Loucy (cell line): ENCODE measurements around the gene APOM.

Experiments used
- EZH2phosphoT487 ChIP-seq: fragments of 200-600 bp; IDR thresholded peaks from 2 replicates; pipeline ENCODE4 v1.6.1; 2018; ENCODE audit warnings: antibody characterized with exemption, mild to moderate bottlenecking, moderate library complexity, borderline replicate concordance
- TF ChIP-seq, protein P1 (sequence below): fragments of 200-600 bp; sonication (generic); conservative IDR thresholded peaks from 2 replicates; pipeline ENCODE4 v1.5.1; 2014; ENCODE audit warnings: mild to moderate bottlenecking, antibody characterized with exemption, low read length

DNA sequence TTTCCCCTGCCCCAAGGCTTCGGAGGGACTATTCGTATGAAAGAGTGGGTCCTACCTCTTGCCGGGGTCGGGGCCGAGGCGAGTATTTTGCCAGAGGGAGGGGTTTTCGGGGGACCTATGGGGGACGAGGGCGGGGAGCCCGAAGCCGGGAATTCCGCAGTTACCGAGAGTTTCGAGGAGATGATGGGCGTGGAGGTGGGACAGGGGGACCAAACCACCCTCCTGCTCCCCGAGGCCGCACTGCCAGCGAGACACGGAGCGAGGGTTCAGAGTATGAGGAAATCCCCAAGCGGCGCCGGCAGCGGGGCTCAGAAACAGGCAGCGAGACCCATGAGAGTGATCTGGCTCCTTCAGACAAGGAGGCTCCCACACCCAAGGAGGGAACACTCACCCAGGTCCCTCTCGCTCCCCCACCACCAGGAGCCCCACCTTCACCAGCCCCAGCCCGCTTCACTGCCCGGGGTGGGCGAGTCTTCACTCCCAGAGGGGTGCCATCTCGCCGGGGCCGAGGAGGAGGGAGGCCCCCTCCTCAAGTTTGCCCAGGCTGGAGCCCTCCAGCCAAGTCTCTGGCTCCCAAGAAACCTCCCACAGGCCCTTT, 23.9 kb upstream of the APOM start:
- TF ChIP-seq, protein P1, sequence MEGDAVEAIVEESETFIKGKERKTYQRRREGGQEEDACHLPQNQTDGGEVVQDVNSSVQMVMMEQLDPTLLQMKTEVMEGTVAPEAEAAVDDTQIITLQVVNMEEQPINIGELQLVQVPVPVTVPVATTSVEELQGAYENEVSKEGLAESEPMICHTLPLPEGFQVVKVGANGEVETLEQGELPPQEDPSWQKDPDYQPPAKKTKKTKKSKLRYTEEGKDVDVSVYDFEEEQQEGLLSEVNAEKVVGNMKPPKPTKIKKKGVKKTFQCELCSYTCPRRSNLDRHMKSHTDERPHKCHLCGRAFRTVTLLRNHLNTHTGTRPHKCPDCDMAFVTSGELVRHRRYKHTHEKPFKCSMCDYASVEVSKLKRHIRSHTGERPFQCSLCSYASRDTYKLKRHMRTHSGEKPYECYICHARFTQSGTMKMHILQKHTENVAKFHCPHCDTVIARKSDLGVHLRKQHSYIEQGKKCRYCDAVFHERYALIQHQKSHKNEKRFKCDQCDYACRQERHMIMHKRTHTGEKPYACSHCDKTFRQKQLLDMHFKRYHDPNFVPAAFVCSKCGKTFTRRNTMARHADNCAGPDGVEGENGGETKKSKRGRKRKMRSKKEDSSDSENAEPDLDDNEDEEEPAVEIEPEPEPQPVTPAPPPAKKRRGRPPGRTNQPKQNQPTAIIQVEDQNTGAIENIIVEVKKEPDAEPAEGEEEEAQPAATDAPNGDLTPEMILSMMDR, result no peak
- no peak for TF ChIP-seq EZH2phosphoT487
